Panc1 (cell line): Measurements from ENCODE around the gene ENOSF1. TPM values are rescaled to one million over a fixed set of nuclear protein-coding genes. Genes with fewer than 3 reads are reported as not detected.

Source experiments
- ATAC-seq: fragments of 200-7000 bp; cut with Tn5 transposase; 2 replicates; pipeline ENCODE4 v1.9.1; 2020; ENCODE audit warnings: mild to moderate bottlenecking, moderate library complexity
- BruUV-seq: library from RNA; stranded (reverse); fragments of 400-500 nt; replicated peaks from 2 replicates; lab custom pipeline; 2021; lab: Mats Ljungman, UMichigan
- CTCF ChIA-PET: fragments of 300-600 bp; sonication (Branson Sonifier 250); formaldehyde crosslinking; loops from one replicate; lab custom pipeline; 2022; ENCODE audit warnings: antibody characterized with exemption; lab: Charles Lee
- POLR2A ChIA-PET: fragments of 300-600 bp; sonication (Branson Sonifier 250); formaldehyde crosslinking; loops from one replicate; lab custom pipeline; 2022; ENCODE audit warnings: antibody characterized with exemption; lab: Charles Lee
- DNase-seq: peaks from one replicate; pipeline ENCODE4 v3.0.0-alpha.2; 2010; ENCODE audit warnings: low read depth, low spot score
- H3K27ac ChIP-seq: 2 replicates; pipeline ENCODE4 v1.5.1; 2011; ENCODE audit warnings: mild to moderate bottlenecking, low read length, inconsistent platforms
- H3K27me3 ChIP-seq: fragments of 200-500 bp; sonication (Bioruptor generic); 2 replicates; pipeline ENCODE4 v1.6.0; 2014; ENCODE audit warnings: low read length, inconsistent platforms; ENCODE audit not compliant: control insufficient read depth, insufficient read depth
- H3K36me3 ChIP-seq: fragments of 200-500 bp; sonication (Bioruptor generic); 2 replicates; pipeline ENCODE4 v1.5.1; 2014; ENCODE audit warnings: inconsistent platforms, mild to moderate bottlenecking, low read length, moderate library complexity; ENCODE audit not compliant: control insufficient read depth, insufficient read depth
- H3K4me1 ChIP-seq: 2 replicates; pipeline ENCODE4 v1.5.1; 2011; ENCODE audit warnings: inconsistent platforms, mild to moderate bottlenecking, low read length, moderate library complexity; ENCODE audit not compliant: control insufficient read depth, insufficient read depth
- H3K4me3 ChIP-seq, 2 experiments: 2 replicates each; pipeline ENCODE4 v1.5.1; 2011 to 2012; ENCODE audit warnings: low read depth in 2 of 2, low read length in 2 of 2, mild to moderate bottlenecking in 2 of 2, inconsistent platforms in 1 of 2, moderate library complexity in 1 of 2
- H3K9me3 ChIP-seq: fragments of 200-500 bp; sonication (Bioruptor generic); 2 replicates; pipeline ENCODE4 v1.5.1; 2014; ENCODE audit warnings: low read depth, mild to moderate bottlenecking, inconsistent platforms, low read length, moderate library complexity; ENCODE audit not compliant: control insufficient read depth, insufficient read depth
- CTCF ChIP-seq: fragments of 450-650 bp; IDR thresholded peaks from 2 replicates; pipeline ENCODE4 v1.5.1; 2017; ENCODE audit warnings: mild to moderate bottlenecking
- POLR2AphosphoS5 ChIP-seq: IDR thresholded peaks from 2 replicates; pipeline ENCODE4 v1.6.1; 2012; ENCODE audit warnings: mild to moderate bottlenecking, low read depth, low read length, moderate library complexity
- REST ChIP-seq, 2 experiments: IDR thresholded peaks; 2 replicates each; pipeline ENCODE4 v1.6.1; 2011 to 2012; ENCODE audit warnings: low read depth in 2 of 2, control low read depth in 1 of 2, low read length in 1 of 2, mild to moderate bottlenecking in 1 of 2, moderate library complexity in 1 of 2; ENCODE audit not compliant: insufficient read depth in 1 of 2
- SIN3A ChIP-seq: IDR thresholded peaks from 2 replicates; pipeline ENCODE4 v1.6.1; 2012; ENCODE audit warnings: low read depth, mild to moderate bottlenecking, low read length, moderate library complexity, borderline replicate concordance; ENCODE audit not compliant: insufficient read depth
- TCF7L2 ChIP-seq: IDR thresholded peaks from 2 replicates; pipeline ENCODE4 v1.6.1; 2011; ENCODE audit warnings: mild to moderate bottlenecking, low read depth, low read length, inconsistent platforms
- in situ Hi-C: cut with HindIII; loops from 2 replicates; pipeline ENCODE4 v1.10.0; 2016; ENCODE audit warnings: low sequenced_read_pairs, low pct_unique_long_range_greater_than_20kb
- intact Hi-C: fragments of 100-400 bp; cut with micrococcal nuclease; formaldehyde crosslinking; loops from one replicate; pipeline ENCODE4 v1.10.0; 2022; ENCODE audit not compliant: unreplicated experiment
- total RNA-seq: library from RNA; stranded (reverse); gene quantifications from one replicate; pipeline ENCODE4 v1.2.1, GENCODE V29; 2021; ENCODE audit not compliant: unreplicated experiment

The ENOSF1 gene
- total RNA-seq, 1 experiment from 2014 or later: 53.7 TPM

DNA sequence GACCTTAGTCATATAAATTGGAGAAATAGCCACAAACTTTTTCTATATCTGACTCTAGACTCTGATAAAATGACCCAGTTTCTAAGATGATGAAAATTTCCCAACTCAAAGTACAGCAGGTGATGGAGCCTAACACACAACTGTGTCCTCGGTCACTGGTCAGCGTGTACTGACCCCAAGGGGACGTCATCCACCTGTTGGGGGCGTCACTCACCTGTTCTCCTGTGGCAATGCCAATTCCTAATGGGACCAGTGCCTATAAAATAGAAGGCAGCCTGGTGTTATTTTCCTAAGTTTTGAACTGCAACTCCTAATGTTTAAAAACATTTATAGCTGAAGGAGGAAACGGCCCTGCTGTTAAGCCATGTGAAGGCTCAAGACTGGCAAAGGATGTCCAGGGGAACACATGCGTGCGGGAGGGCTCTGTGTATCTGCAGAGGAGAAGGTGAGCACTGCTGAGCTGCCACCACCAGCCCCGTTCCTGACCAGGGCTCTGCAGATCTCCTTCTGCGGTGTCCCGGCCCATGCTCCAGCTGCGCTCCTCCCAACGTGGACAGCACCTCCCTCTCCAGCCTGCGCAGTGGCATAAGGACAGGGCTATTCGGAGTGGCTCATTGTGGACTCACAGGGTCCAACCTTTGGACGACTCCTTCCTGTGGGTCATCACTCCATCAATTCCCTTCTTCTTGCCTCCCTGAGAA lies 33.8 kb downstream of the ENOSF1 start:
- H3K9me3 ChIP-seq: no peaks in the 10 kb centered on the region
- no peak for DNase-seq
- H3K27ac ChIP-seq: no peak overlapping the region
- POLR2A ChIA-PET: interaction anchor here (0.6 to 0.7 kb wide), 2 partner anchors 21 to 29 kb away, joined by 3 to 8 read pairs; partner anchors contain the start of gene TYMS
- no peaks in the 10 kb centered on the region for H3K27me3 ChIP-seq
- H3K4me1 ChIP-seq: no peaks in the 10 kb centered on the region
- BruUV-seq: no TSS peak
- intact Hi-C loops: no loop called here
- CTCF ChIA-PET: no interaction called here
- 0 out of 2 replicates have a peak, but pooled peaks have one; percentile 28 for ATAC-seq
- in situ Hi-C loops: no loop called here
- H3K4me3 ChIP-seq: no peak overlapping the region
- H3K36me3 ChIP-seq: peaks cover 6% of the 10 kb centered on the region
- TF ChIP-seq POLR2AphosphoS5: no peak
- TF ChIP-seq TCF7L2: no peak
- no peak for TF ChIP-seq REST (IDR thresholded peaks at IDR 0.05; ENCODE audit: insufficient read depth in 1 of 2, low read depth in 2 of 2, low read length in 1 of 2)
- no peak for TF ChIP-seq CTCF
- no peak for TF ChIP-seq SIN3A

DNA sequence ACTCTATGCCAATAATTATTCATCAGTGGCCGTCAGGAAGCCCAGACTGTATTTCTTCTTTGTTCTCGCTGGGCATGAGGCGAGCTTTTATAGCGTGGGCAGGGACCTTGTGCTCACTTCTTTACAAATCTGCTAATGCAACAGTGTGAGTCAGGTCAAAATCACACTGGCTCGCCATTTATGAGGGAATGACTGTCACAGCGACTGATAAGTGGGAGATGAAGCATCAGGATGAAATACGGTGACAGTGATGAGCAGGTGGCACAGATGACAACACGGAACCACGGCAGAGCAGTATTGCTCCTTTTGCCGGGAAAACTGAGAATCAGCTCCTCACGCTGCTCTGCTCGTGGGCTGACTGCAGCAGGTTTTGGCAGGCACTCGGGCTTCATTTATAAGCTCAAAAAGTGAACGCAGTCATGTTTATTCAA lies 34.5 kb downstream of the ENOSF1 start:
- no peak for ATAC-seq
- intact Hi-C loops (no loop called here), in situ Hi-C loops (no loop called here)
- H3K36me3 ChIP-seq: peaks cover 13% of the 10 kb centered on the region
- no peaks in the 10 kb centered on the region for H3K27me3 ChIP-seq
- TF ChIP-seq TCF7L2: no peak
- TF ChIP-seq POLR2AphosphoS5: no peak
- TF ChIP-seq CTCF: no peak
- no peak for TF ChIP-seq SIN3A
- H3K9me3 ChIP-seq: no peaks in the 10 kb centered on the region
- no peak for DNase-seq
- H3K4me1 ChIP-seq: no peaks in the 10 kb centered on the region
- ChIA-PET POLR2A (interaction anchor here (0.6 kb wide), 1 partner anchor 20 kb away, joined by 3 read pairs; the partner anchor contains the start of gene TYMS), CTCF (no interaction called here)
- no TSS peak for BruUV-seq
- no peak overlapping the region for H3K4me3 ChIP-seq
- H3K27ac ChIP-seq: no peak overlapping the region
